CD4-positive, alpha-beta T cell treated with Interleukin-17A for 4 hours (primary cell): ENCODE measurements around the gene PEX13.
A peak's percentile ranks its signal among the peaks of the same experiment; 100 is the strongest.
"Not testable (repeated sequence)": the region's sequence is repeated elsewhere in the genome, so short reads cannot be mapped to it uniquely, and the experiment has no call there.

Experiments
- DNase-seq: peaks from one replicate; pipeline ENCODE4 v3.0.0-alpha.2; 2020; ENCODE audit warnings: mixed read lengths

The PEX13 gene, protein sequence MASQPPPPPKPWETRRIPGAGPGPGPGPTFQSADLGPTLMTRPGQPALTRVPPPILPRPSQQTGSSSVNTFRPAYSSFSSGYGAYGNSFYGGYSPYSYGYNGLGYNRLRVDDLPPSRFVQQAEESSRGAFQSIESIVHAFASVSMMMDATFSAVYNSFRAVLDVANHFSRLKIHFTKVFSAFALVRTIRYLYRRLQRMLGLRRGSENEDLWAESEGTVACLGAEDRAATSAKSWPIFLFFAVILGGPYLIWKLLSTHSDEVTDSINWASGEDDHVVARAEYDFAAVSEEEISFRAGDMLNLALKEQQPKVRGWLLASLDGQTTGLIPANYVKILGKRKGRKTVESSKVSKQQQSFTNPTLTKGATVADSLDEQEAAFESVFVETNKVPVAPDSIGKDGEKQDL

DNA sequence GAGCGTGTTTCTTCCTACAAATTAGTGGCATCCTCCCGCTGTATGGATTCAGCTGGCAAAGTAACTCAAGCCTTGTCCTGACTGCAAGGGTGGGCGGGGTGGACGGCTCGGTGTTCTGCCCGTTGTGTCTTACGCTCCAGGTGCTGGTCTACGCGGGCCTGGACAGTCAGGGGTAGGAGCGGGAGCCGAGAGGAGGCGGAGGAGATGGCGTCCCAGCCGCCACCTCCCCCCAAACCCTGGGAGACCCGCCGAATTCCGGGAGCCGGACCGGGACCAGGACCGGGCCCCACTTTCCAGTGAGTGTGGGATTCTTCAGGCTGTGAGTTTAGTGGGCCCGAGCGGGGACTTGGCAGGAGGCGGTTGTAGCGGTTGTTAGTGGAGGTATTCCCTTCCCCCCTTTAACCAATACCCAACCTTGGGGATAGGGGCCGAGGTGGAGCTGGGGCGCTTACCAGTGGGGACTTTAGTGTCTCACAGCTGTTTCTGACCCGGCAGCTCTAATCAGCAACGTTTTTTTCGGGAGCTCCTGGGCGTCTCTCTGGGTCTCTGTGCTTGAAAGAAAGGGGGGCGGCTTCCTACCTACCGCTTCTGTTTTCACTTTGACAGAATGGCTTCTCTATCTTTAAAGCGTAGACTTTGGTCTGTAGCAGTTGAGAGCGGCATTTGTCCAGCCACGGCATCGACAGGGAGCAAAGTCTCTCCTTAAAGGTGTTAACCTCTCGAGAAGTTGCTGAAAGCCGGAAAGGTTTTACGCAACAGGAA, at the start of gene PEX13, which contains the start of gene PUS10:
PEX13 (plus strand) TSS at position 165 of the 762 bp plus-strand sequence; CDS start at position 205, 40 bp downstream.
PUS10 (minus strand) TSS at position 700 of the 762 bp plus-strand sequence. CDS start 6,365 bp downstream, outside the sequence.
- peak; percentile 66 for DNase-seq

DNA sequence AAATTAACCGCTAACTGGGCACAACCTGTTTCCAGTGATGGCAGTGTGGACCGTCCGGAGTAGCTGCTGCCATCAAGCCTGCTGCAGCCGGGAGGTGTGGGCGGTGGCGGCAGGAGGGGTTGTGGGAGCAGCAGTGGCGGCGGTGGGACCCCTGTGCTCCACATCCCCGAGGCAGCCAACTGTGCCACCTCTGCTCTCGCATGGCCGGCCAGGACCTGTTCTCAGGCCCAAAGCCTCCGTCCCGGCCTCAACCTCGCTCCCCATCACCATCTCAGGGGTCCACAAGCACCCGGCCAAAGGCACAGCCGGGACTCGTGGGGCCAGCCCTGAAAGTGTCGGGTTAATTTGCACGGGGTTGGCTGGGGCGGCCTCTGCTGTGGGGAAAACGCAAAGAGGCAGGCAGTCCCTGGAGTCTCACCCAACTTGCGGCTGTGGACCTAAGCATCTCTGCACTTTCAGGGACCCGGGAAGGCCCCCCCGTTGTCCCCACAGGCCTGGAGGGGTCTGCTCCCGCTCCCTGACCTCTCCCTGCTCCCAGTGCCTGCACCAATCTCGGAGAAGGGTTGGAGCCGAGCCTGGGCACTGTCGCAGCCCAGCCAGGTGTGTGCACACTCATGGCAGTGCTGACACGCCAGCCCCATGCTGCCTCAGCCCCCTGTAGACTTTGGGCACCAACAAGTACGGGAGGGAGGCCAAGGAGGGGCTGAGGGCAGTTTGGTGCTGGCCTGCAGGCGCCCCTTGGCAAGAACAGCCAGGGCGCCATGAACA, 44.4 kb upstream of the PEX13 start:
- DNase-seq: no peak

DNA sequence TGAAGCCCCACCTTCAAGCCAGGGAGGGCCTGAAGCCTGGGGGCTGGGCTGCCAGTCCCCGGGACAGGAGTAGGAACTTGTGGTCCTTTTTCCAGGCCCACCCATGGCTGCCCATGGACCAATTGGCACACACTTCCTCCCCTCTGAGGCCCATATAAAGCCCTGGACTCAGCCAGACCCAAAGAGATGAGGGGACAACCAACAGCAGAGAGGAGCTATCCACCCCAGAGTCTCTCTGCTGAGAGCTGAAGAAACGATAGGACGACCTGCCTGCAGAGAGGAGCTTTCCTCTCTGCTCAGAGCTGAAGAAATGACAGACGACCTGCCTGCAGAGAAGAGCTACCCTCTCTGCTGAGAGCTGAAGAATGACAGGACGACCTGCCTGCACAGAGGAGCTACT, 43.8 kb upstream of the PEX13 start:
- DNase-seq: no peak

DNA sequence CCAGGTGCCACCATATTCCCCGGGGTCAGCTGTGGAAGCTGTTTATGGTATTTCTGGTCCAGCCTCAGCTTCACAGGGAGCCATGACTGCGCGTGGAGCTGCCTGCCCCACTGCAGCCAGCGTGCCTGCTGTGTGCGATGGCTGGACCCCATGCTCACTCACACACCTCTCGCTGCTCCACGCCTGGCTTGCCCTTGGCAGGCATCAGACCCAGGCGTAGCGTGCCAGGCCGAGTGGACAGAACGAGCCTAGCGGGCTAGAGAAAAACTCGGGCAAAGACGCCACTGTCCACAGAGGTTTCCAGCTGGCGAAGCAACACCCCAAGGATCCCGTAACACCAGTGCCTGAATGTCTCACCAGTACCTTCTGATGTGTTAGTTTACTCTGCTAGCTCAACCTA, 42.9 kb upstream of the PEX13 start:
- DNase-seq: no peak

DNA sequence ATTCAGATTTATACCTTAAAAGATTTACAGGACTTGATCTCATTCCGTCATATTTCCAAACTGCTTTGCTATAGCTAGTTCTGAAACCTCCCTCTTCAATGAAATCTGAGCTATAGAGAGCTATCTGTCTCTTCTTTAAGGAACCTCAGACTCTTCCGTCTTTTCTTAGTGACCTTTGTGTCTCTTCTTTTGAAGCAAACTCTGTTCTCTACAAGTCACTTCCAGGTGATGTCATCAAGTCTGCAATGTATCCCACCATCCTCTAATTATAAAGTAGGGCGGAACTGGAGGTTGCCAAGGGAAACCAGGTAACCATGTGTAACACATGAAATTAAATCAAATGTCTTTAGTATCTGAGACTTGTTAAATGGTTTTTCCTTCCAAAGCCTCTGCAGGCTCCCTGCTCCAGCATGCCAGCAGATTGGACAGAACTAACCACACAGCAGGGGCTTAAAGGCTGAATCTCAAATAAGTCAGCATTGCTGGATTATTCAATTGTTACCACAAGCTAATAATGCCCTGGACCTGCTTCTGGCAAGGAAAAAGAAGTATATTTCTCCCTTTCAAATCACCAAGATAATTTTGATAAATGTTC, 41.2 kb upstream of the PEX13 start:
- DNase-seq: no peak

DNA sequence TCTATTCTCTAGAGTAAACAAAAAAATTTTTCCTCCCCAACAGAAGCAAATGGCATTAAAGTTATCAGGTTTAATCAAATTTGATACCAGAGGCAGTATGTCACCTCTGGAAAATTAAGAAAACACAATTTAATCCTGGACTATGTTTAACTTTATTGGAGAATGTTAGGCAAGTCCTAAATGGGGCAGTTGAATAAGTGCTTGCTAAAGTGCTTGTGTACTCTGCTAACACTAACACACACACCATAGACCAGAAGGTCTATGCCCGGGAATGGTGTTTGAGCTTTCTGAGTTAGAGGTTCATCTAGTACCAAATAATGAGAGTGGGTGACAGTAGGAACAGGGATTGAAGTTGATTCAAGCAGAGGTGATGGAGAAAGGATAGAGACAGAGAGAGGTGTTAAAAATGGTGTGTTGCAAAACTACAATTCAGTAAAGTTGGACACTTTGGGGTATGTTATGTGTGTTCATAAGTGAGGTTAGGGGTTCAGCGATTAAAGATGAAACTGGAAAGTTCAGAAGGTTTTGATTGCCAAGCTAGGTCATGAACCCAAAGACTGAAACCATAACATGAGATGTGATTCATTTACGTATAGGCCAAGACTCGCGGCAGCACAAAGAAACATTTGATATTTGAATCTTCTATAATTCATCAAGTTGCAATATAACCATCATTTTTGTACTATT, 40.5 kb upstream of the PEX13 start:
- no peak for DNase-seq

DNA sequence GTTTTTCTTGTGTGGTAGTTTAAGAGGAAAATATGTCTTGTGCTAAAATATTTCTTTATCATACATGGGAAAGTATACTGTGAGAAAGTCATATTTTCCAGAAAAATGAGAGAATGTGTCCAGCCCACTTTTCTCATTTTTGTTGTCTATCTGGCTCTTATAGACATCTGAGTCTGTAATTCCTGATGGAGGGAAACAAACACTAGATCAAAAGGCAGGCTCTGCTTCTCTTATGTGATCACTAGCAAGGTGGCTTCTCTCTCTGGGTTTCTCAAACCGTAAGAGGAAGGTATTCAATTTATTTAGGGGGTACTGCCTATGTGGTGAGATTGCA, 40.0 kb upstream of the PEX13 start:
- DNase-seq: no peak

DNA sequence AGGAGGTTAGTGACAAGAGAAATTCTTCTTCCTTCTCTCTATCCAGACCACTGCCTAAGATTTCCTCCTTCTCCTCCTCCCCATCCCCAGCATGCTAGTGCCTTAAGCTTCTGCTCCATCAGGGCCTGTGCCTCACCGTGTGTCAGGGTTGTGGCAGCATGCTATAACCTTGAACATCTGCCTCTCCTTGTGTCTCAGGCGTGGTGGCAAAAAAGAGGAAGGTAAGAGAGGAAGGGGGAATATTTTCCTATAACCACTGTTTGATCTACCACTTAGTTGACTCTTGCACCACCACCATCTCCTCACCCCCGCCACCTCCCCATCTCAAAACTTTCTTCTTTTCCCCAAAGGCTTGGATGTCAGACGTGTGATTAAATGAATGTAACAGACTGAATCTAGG, 38.3 kb upstream of the PEX13 start:
- DNase-seq: no peak

DNA sequence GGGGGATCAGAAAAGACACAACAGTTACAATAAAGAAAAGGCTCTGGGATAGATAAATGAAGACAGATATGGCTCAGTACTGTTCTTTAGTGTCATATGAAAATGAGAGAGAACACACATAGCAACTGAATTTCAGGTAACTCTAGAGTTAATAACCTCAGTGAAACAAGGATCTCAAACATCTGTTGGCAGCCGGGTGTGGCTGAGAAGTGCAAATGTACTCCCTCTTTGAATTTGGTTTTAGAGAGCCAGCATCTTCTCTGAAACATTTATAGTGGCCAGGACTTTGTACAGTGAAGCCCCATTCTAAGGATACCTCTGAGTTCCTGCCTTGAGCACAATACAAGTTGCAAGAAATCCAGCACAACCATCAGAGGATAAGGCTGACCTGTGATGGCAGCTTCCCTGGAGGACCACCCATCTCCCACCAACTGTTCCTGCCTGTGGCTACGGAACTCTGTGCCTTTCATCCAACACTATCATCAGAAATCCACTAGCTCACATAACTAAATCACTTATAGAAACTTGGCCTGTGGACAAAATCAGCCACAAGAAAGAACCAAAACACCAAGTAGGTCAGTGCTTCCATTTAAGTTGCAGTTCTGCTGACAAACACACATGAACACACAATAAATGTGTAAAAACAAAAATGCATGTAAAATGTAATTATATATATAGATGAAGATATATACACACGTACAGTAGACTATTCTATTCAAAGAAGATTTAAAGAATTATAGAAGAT, 37.3 kb upstream of the PEX13 start:
- DNase-seq: no peak

DNA sequence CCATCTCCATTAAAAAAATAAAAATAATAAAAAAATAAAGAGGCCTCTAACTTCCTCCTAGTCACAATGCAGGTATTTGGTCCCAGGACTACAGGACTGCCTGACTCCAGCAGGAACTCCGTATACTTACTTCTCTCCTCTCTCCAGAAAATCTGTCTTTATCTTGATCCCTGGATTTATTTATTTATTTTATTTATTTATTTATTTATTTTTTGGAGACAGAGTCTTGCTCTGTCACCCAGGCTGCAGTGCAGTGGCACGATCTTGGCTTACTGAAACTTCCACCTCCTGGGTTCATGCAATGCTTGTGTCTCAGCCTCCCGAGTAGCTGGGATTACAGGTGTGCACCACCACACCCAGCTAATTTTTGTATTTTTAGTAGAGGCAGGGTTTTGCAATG, 35.5 kb upstream of the PEX13 start:
- not testable (repeated sequence) for DNase-seq

DNA sequence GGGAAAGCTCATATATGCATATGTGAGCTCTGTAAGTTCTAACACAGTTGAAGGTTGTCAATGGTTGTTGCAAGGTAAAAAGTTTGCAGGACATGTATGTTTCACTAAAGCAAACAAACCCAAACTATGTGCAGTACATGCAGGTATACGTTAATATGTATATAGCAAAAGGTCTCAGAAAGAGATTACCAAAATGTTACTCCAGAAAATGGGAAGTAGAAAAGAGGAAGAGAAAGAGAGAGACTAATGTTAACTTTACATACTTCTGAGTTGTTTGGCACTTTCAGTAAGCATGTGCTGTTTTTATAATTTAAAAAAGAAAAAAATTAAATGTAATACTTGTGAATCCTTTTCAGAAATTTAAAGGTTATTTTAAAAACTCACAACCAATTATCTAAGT, 32.8 kb upstream of the PEX13 start:
- DNase-seq: no peak

DNA sequence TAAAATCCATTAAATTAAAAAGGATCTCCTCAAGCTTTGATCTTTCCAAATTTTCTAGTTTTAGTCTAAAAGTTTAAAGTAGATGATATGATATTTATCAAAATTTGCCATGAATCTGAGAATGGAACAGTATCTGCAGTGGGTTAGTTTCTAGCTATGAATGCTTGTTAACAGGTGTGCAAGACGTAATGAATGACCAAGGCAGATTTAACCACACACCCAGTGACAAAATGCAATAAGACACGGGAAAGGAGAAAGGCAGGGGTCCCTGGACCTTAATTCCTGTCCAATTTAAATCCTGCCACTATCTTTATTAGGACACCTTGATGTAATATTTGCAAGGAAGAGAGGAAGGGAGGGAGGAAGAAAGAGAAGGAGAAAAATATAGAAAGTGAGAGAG, 30.5 kb upstream of the PEX13 start:
- no peak for DNase-seq

DNA sequence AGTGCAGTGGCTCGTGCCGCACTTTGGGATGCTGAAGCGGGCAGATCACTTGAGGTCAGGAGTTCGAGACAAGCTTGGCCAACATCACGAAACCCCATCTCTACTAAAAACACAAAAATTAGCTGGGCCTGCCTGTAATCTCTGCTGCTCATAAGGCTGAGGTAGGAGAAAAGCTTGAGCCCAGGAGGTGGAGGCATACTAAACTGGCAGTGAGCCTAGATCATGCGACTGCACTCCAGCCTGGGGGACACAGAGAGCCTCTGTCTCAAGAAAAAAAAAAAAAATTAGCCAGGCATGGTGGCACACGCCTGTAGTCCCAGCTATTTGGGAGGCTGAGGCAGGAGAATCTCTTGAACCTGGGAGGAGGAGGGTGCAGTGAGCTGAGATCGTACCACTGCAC, 29.9 kb upstream of the PEX13 start:
- not testable (repeated sequence) for DNase-seq

DNA sequence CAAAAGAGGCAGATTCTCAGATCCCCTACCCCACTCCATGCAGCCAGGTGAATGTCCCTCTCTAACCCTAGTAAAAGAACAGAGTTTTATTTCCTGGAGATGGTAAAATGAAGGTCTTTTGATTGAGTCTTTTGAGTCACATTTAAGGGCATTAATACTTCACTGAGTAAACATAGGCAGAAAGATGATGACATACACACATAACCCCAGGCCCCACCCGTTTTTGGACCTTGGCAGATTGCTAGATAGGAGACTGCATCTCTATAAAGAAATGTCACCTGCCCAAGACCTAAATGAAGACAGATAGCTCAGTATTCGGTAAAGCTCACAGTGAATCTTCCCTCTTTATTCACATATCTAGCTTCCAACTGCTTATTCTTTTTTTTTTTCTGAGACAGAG, 28.3 kb upstream of the PEX13 start:
- DNase-seq: no peak

DNA sequence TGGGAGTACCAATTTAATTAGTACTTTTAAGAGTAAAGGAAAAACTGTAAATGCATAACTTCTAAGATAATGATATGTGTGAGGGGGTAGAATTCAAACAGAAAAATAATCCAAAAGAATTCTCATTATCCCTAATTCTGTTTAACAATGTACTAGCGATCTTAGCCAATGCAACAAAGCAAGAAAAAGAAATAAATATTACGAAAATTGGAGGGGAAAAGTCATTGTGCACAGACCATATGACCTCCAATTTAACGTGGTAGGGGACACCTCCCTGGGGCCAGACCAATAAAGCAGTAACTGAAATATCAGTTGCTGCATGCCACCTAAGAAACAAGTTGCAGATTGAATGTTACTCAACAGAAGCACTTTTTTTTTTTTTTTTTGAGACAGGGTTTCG, 25.9 kb upstream of the PEX13 start:
- no peak for DNase-seq

DNA sequence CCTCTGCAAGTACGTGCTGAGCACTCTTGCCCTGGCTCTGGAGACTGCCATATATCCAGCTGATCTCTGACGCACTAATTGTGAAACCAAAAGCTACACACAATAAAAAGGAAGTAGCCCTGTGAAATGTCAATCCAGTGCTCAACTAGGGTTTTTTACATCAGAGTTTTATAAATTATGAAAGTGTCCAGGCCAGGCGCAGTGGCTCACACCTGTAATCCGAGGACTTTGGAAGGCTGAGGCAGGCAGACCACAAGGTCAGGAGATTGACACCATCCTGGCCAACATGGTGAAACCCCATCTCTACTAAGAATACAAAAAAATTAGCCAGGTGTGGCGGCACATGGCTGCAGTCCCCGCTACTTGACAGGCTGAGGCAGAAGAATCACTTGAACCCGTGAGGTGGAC, 24.5 kb upstream of the PEX13 start:
- no peak for DNase-seq

DNA sequence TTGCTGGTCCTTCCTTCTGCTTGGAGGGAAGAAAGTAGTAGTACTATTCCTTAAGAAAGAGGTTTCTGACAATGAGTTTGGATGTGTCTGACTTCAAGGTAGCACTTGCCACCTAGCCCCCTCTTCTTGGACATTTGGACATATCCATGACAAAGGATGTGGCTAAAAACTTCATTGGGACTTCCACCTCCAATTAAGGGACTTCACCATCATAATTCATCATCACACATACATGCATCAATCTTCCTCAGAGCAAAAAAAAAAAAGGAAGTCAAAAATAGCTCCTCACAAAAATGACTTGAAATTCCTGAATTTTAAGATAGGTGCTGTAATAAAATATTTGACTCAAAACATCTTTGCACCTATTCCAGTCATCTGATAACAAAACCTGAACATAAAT, 23.4 kb upstream of the PEX13 start:
- no peak for DNase-seq

DNA sequence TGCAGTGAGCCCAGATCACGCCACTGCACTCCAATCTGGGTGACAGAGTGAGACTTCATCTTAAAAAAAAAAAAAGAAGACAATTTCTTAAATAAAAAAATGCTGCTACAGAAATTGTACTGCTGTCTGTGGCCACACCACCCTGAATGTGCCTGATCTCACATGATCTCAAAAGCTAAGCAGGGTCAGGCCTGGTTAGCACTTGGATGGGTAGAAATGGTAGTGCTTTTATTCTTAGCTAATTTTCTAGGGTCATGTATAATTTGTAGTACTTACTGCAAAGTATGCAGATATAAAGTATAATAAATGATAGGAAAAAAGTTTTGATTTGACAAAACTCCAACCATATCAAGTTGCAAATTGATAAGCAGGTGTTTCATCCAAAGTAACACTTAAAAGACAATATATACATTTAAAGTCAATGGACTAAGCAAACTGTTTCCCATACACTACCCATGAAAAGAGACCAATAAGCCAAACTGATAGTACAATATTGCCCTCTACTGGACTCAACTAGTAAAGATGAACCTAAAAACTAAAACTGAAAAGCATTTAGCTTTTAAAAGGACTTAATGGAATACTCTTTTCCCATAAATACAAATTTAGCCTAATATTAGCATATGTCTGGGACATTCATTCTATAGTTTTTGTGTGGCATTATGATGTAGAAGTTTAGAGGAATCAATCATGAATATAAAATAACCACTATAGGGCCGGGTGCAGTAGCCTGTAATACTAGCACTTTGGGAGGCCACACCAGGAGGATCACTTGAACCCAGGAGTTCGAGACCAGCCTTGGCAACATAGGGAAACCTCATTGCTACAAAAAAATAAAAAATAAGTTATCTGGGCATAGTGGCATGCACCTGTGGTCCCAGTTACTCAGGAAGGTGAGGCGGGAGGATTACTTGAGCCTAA, 18.6 kb upstream of the PEX13 start:
- DNase-seq: no peak

DNA sequence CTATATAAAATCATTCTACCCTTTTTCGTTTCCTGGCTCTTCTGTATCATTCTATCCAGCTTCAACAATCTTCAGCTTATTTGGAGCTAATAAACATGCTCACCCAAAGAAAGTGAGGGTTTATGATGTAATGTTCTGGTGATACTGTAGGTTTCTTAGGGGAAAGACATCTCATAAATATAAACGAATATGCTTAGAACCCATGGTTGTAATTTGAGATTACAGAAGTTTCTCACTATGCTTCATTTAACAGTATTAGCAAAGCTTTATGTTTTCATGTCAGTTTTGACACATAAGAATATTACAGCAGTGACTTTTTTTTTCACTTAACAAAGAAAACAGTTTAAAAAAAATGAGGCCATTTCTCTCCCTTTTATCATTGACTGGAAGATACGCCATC, 11.8 kb upstream of the PEX13 start:
- no peak for DNase-seq

DNA sequence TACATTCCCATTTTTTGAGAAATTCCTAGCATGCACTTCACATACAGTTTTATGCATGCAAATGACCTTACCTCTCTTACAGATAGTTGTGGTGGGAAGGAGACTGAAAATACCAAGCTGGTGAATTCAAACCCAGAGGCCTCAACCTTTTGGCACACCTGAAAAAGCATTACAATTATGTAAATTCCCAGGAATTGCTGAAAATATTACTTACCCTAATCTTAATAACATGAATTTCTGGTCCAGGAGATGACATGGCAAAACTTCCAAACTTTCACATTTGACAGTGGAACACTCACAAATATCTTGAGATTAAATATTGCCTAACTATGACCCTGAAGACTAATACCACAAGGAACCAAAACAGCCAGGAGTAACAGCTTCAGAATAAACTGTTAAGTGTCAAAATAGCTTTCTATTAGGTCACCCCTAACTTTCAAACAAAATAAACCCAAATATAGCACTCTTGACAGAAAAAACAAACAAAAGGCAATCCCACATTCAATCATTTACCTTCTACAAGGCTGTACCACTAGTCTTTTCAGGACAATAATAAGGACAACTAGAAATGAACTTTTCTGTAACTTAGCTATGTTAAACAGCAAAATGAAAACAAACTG, 10.9 kb upstream of the PEX13 start:
- no peak for DNase-seq
